Measurements from ENCODE around the gene CCDC28B.

Gene CCDC28B

GRCh38 chr1:32232558-32233304 is 32.3 kb downstream of the CCDC28B start:
- Histone ChIP-seq H3K9me3 (ENCODE audit: control extremely low read depth in 1 of 5, control insufficient read depth in 4 of 5, insufficient read depth in 2 of 5, low read depth in 1 of 5, low read length in 4 of 5) (no peaks in the 10 kb centered on the region), H3K27me3 (replicated peaks in 2 of 5; ENCODE audit: control insufficient read depth in 4 of 5, insufficient read depth in 5 of 5, low read length in 4 of 5) (no peaks in the 10 kb centered on the region), H3K4me3 (ENCODE audit: control insufficient read depth in 1 of 7, extremely low read depth in 1 of 7, insufficient read depth in 4 of 7, low read depth in 2 of 7, low read length in 6 of 7) (no peak overlapping the region), H3K27ac (ENCODE audit: insufficient read depth in 1 of 2, low read depth in 1 of 2, low read length in 2 of 2, poor library complexity in 1 of 2, severe bottlenecking in 2 of 2) (no peak overlapping the region), H3K36me3 (ENCODE audit: control insufficient read depth in 4 of 4, insufficient read depth in 4 of 4, low read length in 3 of 4) (peaks cover 5 to 41% (median 31%) of the 10 kb centered on the region in 4 experiments), H3K4me1 (ENCODE audit: control extremely low read depth in 1 of 4, control insufficient read depth in 4 of 4, insufficient read depth in 4 of 4, low read length in 3 of 4) (no peaks in the 10 kb centered on the region)
- ChIA-PET CTCF (interaction anchor here (0.8 to 1.0 kb wide), 2 partner anchors 13 to 15 kb away, joined by 3 read pairs; no protein-coding TSS in a partner anchor), POLR2A (no interaction called here)
- 98% methylated on average over 6 of the region's 8 CpGs for WGBS (ENCODE audit: insufficient coverage)
- no peak for DNase-seq

- no peak for DNase-seq
- Histone ChIP-seq H3K27me3 (replicated peaks in 2 of 5; ENCODE audit: control insufficient read depth in 4 of 5, insufficient read depth in 5 of 5, low read length in 4 of 5) (peaks cover 0 to 2% (median 0%) of the 10 kb centered on the region in 5 experiments), H3K27ac (ENCODE audit: insufficient read depth in 1 of 2, low read depth in 1 of 2, low read length in 2 of 2, poor library complexity in 1 of 2, severe bottlenecking in 2 of 2) (no peak overlapping the region), H3K9me3 (ENCODE audit: control extremely low read depth in 1 of 5, control insufficient read depth in 4 of 5, insufficient read depth in 2 of 5, low read depth in 1 of 5, low read length in 4 of 5) (no peaks in the 10 kb centered on the region), H3K4me3 (ENCODE audit: control insufficient read depth in 1 of 7, extremely low read depth in 1 of 7, insufficient read depth in 4 of 7, low read depth in 2 of 7, low read length in 6 of 7) (no peak overlapping the region), H3K36me3 (ENCODE audit: control insufficient read depth in 4 of 4, insufficient read depth in 4 of 4, low read length in 3 of 4) (peaks cover 5 to 23% (median 13%) of the 10 kb centered on the region in 4 experiments), H3K4me1 (ENCODE audit: control extremely low read depth in 1 of 4, control insufficient read depth in 4 of 4, insufficient read depth in 4 of 4, low read length in 3 of 4) (peaks cover 0 to under 1% (median under 1%) of the 10 kb centered on the region in 4 experiments)
- WGBS (ENCODE audit: insufficient coverage) = 100% methylated on average over 7 of the region's 7 CpGs
- CTCF ChIA-PET = interaction anchor here (0.7 to 3.9 kb wide), 4 partner anchors 12 to 26 kb away, joined by 3 to 15 read pairs (median 3); partner anchors contain the start of genes EIF3I and TMEM234
- POLR2A ChIA-PET = no interaction called here
Measured at GRCh38 chr1:32234792-32235191, 34.4 kb downstream of the CCDC28B start.

- peaks cover 0 to 5% (median 0%) of the 10 kb centered on the region in 5 experiments for H3K27me3 ChIP-seq (replicated peaks in 2 of 5; ENCODE audit: control insufficient read depth in 4 of 5, insufficient read depth in 5 of 5, low read length in 4 of 5)
- 93% methylated on average over 2 of the region's 4 CpGs for WGBS (ENCODE audit: insufficient coverage)
- POLR2A ChIA-PET = no interaction called here
- DNase-seq = no peak
- H3K36me3 ChIP-seq (ENCODE audit: control insufficient read depth in 4 of 4, insufficient read depth in 4 of 4, low read length in 3 of 4) = peaks cover 0 to 3% (median 0%) of the 10 kb centered on the region in 4 experiments
- H3K9me3 ChIP-seq (ENCODE audit: control extremely low read depth in 1 of 5, control insufficient read depth in 4 of 5, insufficient read depth in 2 of 5, low read depth in 1 of 5, low read length in 4 of 5) = no peaks in the 10 kb centered on the region
- no peak overlapping the region for H3K4me3 ChIP-seq (ENCODE audit: control insufficient read depth in 1 of 7, extremely low read depth in 1 of 7, insufficient read depth in 4 of 7, low read depth in 2 of 7, low read length in 6 of 7)
- CTCF ChIA-PET = interaction anchor here (1.1 to 8.2 kb wide), 5 partner anchors 10 to 67 kb away, joined by 3 to 50 read pairs (median 7); no protein-coding TSS in a partner anchor
- peaks cover 0 to 25% (median 18%) of the 10 kb centered on the region in 4 experiments for H3K4me1 ChIP-seq (ENCODE audit: control extremely low read depth in 1 of 4, control insufficient read depth in 4 of 4, insufficient read depth in 4 of 4, low read length in 3 of 4)
- no peak overlapping the region for H3K27ac ChIP-seq (ENCODE audit: insufficient read depth in 1 of 2, low read depth in 1 of 2, low read length in 2 of 2, poor library complexity in 1 of 2, severe bottlenecking in 2 of 2)
Measured at GRCh38 chr1:32239337-32239736, 38.9 kb downstream of the CCDC28B start.

- 98% methylated on average over 17 of the region's 20 CpGs for WGBS (ENCODE audit: insufficient coverage)
- DNase-seq = no peak
- no peak overlapping the region for H3K27ac ChIP-seq (ENCODE audit: insufficient read depth in 1 of 2, low read depth in 1 of 2, low read length in 2 of 2, poor library complexity in 1 of 2, severe bottlenecking in 2 of 2)
- H3K36me3 ChIP-seq (ENCODE audit: control insufficient read depth in 4 of 4, insufficient read depth in 4 of 4, low read length in 3 of 4) = no peaks in the 10 kb centered on the region
- CTCF ChIA-PET = interaction anchor here (1.1 to 8.2 kb wide), 10 partner anchors 9 to 67 kb away, joined by 3 to 50 read pairs (median 4); partner anchors contain the start of gene LCK
- no peaks in the 10 kb centered on the region for H3K9me3 ChIP-seq (ENCODE audit: control extremely low read depth in 1 of 5, control insufficient read depth in 4 of 5, insufficient read depth in 2 of 5, low read depth in 1 of 5, low read length in 4 of 5)
- H3K27me3 ChIP-seq (replicated peaks in 2 of 5; ENCODE audit: control insufficient read depth in 4 of 5, insufficient read depth in 5 of 5, low read length in 4 of 5) = peaks cover 0 to 5% (median 0%) of the 10 kb centered on the region in 5 experiments
- peak overlapping the region in 3 of 7 experiments; percentile 68 to 79 (median 77) for H3K4me3 ChIP-seq (ENCODE audit: control insufficient read depth in 1 of 7, extremely low read depth in 1 of 7, insufficient read depth in 4 of 7, low read depth in 2 of 7, low read length in 6 of 7)
- POLR2A ChIA-PET = interaction anchor here (1.3 kb wide), 1 partner anchor 96 kb away, joined by 5 read pairs; the partner anchor contains the start of gene MARCKSL1
- H3K4me1 ChIP-seq (ENCODE audit: control extremely low read depth in 1 of 4, control insufficient read depth in 4 of 4, insufficient read depth in 4 of 4, low read length in 3 of 4) = peaks cover 0 to 25% (median 18%) of the 10 kb centered on the region in 4 experiments
Measured at GRCh38 chr1:32239790-32240139, 39.4 kb downstream of the CCDC28B start.

- Histone ChIP-seq H3K27me3 (replicated peaks in 2 of 5; ENCODE audit: control insufficient read depth in 4 of 5, insufficient read depth in 5 of 5, low read length in 4 of 5) (peaks cover 0 to 5% (median 0%) of the 10 kb centered on the region in 5 experiments), H3K9me3 (ENCODE audit: control extremely low read depth in 1 of 5, control insufficient read depth in 4 of 5, insufficient read depth in 2 of 5, low read depth in 1 of 5, low read length in 4 of 5) (no peaks in the 10 kb centered on the region), H3K27ac (ENCODE audit: insufficient read depth in 1 of 2, low read depth in 1 of 2, low read length in 2 of 2, poor library complexity in 1 of 2, severe bottlenecking in 2 of 2) (no peak overlapping the region), H3K4me1 (ENCODE audit: control extremely low read depth in 1 of 4, control insufficient read depth in 4 of 4, insufficient read depth in 4 of 4, low read length in 3 of 4) (peaks cover 0 to 25% (median 18%) of the 10 kb centered on the region in 4 experiments), H3K36me3 (ENCODE audit: control insufficient read depth in 4 of 4, insufficient read depth in 4 of 4, low read length in 3 of 4) (no peaks in the 10 kb centered on the region), H3K4me3 (ENCODE audit: control insufficient read depth in 1 of 7, extremely low read depth in 1 of 7, insufficient read depth in 4 of 7, low read depth in 2 of 7, low read length in 6 of 7) (peak overlapping the region; percentile 29 to 79 (median 65))
- CTCF ChIA-PET = interaction anchor here (0.9 to 8.2 kb wide), 13 partner anchors 9 to 92 kb away, joined by 3 to 50 read pairs (median 4); partner anchors contain the start of gene LCK
- DNase-seq = peak; percentile 49 to 62 (median 54)
- under 1% methylated on average over 47 of the region's 62 CpGs for WGBS (ENCODE audit: insufficient coverage)
- POLR2A ChIA-PET = interaction anchor here (0.7 to 2.0 kb wide), 6 partner anchors 10 to 97 kb away, joined by 3 to 6 read pairs (median 4); partner anchors contain the start of gene MARCKSL1
Measured at GRCh38 chr1:32240140-32240951, 40.0 kb downstream of the CCDC28B start.

GRCh38 chr1:32241001-32241763 is 40.8 kb downstream of the CCDC28B start:
- POLR2A ChIA-PET = interaction anchor here (0.7 to 2.0 kb wide), 6 partner anchors 9 to 96 kb away, joined by 3 to 6 read pairs (median 4); partner anchors contain the start of gene MARCKSL1

More at GRCh38 chr1:32241001-32241763, 40.8 kb downstream of the CCDC28B start:
- peaks cover 0 to 5% (median 0%) of the 10 kb centered on the region in 5 experiments for H3K27me3 ChIP-seq (replicated peaks in 2 of 5; ENCODE audit: control insufficient read depth in 4 of 5, insufficient read depth in 5 of 5, low read length in 4 of 5)
- no peaks in the 10 kb centered on the region for H3K36me3 ChIP-seq (ENCODE audit: control insufficient read depth in 4 of 4, insufficient read depth in 4 of 4, low read length in 3 of 4)
- peak overlapping the region in 1 of 2 experiments; percentile 49 for H3K27ac ChIP-seq (ENCODE audit: insufficient read depth in 1 of 2, low read depth in 1 of 2, low read length in 2 of 2, poor library complexity in 1 of 2, severe bottlenecking in 2 of 2)
- peak overlapping the region; percentile 29 to 79 (median 65) for H3K4me3 ChIP-seq (ENCODE audit: control insufficient read depth in 1 of 7, extremely low read depth in 1 of 7, insufficient read depth in 4 of 7, low read depth in 2 of 7, low read length in 6 of 7)
- H3K4me1 ChIP-seq (ENCODE audit: control extremely low read depth in 1 of 4, control insufficient read depth in 4 of 4, insufficient read depth in 4 of 4, low read length in 3 of 4) = peaks cover 0 to 25% (median 19%) of the 10 kb centered on the region in 4 experiments
- peak in 2 of 3 donors; percentile 73 to 84 for DNase-seq
- under 1% methylated on average over 52 of the region's 55 CpGs for WGBS (ENCODE audit: insufficient coverage)
- CTCF ChIA-PET = interaction anchor here (0.9 to 8.2 kb wide), 14 partner anchors 8 to 91 kb away, joined by 3 to 50 read pairs (median 4); partner anchors contain the start of gene LCK
- no peaks in the 10 kb centered on the region for H3K9me3 ChIP-seq (ENCODE audit: control extremely low read depth in 1 of 5, control insufficient read depth in 4 of 5, insufficient read depth in 2 of 5, low read depth in 1 of 5, low read length in 4 of 5)
